Dermis blood vessel endothelial cell (primary cell): ENCODE data around the gene ATP5F1D. TPM values are rescaled to one million over a fixed set of nuclear protein-coding genes. Genes with fewer than 3 reads are reported as not detected.

Source experiments
- DNase-seq: peaks from one replicate; pipeline ENCODE4 v3.0.0; 2010
- total RNA-seq: library from RNA; depleted of rRNA; stranded (reverse); fragments of >200 nt; gene quantifications from 2 replicates; pipeline ENCODE4 v1.2.3, GENCODE V29; 2014

The ATP5F1D gene
- total RNA-seq, 1 donor from 2014 or later = 19.9 TPM

DNA sequence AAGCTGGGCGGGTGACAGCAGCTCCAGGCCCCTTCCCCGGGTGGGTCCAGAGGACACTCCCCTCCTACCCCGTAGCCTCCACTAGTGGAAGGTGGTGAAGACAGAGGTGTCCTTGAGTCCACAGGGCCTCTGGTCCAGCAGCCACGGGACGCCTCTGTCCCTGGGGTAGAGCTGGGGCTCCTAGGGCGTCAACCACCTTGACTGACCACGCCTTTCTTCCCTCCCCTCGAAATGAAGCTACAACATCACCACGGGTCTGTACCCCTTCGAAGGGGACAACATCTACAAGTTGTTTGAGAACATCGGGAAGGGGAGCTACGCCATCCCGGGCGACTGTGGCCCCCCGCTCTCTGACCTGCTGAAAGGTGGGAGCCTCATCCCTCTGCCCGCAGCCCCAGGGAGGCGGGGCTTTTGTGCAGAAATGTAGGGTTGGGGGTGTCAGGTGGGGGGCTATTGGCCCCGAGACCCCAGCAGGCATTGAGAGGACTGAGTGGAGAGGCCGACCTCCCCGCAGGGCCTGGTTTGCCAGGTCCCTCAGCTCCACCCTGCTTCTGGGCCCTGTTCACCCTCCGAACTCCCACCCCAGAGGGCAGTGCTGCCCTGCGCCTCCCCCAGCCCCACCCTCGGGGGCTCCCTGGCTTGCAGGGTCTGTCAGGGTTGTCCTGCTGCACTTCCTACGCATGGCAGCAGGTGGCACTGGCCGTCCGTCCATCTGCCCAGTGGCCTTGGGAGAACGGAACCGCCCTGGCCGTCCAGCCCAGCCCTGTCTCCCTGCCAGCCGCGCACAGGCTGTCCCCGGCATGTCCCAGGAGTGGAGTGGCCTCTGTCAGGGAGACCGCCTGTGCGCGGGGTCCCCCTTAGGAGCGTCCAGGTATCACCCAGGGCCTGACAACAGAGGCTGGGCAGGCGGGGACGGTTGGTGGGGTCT, 20.3 kb upstream of the ATP5F1D start:
- DNase-seq = peak; percentile 81

DNA sequence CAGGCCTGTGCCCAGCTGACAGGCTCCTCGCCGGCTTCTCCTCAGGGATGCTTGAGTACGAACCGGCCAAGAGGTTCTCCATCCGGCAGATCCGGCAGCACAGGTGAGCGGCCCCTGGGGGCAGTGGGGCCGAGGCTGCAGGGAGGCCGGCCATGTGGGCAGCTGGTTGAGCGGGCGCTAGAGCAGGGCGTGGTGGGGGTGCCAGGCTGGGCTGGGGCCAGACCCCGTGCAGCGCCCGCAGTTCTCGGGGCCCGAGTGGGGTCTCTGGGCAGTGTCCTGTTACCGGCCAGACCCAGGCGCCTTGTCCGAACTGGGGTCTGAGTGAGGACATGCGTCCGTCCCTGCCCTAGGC, 19.7 kb upstream of the ATP5F1D start:
- no peak for DNase-seq

DNA sequence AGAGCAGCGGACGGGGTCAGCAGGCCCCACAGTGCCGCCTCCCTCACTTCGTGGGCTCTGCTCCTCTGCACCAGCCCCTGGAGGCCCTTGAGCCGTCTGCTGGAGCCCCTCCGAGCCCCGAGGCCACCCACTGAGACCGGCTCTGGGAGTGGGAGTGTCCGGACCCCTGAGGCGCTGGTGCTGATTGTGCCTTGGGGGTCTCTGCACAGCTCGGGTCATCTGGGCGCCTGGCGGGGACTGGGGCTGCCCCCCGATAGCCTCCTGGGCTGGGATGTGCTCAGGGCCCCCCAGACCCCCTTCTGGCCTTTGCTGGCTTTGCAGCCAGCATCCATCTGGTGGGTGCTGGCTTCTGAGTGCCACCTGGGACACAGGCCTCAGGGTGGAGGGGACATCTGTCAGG, 19.2 kb upstream of the ATP5F1D start:
- no peak for DNase-seq

DNA sequence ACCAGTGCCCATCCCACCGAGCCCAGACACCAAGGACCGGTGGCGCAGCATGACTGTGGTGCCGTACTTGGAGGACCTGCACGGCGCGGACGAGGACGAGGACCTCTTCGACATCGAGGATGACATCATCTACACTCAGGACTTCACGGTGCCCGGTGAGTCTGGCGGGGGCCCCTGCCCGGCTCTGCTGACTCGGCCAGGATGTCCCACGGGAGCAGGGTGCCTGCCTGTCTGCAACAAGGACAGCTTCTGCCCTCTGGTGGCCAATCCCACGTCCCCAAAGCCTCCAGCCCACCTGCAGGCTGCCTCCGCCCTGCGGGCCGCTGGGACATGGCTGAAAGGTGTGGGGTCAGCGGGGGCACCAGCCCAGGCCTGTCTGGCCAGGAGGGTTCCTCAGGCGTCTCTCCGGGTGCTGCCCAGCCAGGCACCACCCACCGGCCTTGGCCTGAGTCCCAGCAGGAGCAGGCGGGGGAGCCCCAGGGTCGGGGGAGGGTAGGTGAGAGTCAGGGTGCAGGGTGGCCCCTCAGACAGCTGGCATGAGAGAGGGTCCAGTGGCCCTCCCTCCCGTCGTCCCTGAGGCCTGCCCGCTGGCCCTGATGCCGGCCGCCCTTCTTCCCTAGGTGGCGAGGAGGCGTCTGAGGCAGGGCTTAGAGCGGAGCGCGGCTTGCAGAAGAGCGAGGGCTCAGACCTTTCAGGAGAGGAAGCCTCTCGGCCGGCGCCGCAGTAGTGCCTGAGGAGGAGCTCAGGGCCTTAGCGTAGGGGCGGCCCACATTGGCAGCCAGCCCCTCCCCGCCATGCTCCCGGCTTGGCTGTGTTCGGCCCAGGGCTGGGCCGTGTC, 18.3 kb upstream of the ATP5F1D start:
- DNase-seq = peak; percentile 63

DNA sequence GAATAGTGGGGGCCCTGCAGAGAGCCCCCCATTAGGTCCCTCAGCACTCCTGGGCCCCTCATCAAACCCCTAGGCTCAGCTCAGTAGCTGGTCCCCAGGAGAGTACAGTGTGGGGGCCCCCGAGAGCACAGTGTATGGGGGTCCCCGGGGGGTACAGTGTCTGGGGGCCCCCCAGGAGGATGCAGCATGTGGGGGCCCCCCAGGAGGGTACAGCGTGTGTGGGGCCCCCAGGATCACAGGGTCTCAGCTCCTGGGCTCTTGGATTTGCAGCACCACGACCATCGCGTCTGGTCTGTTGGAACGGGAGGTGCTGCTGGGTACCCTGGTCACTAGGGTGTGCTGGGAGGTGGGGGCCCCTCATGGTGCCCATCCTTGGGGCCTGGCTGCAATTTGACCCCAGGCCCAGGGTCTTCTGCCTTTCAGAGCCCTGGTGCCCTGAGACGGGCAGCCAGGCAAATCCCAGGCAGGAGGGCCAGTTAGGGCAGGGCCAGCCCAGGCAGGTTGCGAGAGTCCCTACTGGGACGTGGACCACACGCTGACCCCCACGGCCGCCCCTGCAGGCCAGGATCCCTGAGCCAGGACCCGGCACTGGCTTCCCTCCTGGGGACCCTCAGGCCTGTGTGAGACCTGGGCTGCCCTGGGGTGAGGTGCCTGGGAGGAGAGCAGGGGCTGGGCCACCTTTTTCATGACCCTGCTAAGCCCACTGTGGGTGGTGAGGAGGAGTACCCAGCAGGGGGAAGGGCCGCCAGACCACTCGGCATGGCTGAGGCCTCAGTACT, 17.3 kb upstream of the ATP5F1D start:
- no peak for DNase-seq

DNA sequence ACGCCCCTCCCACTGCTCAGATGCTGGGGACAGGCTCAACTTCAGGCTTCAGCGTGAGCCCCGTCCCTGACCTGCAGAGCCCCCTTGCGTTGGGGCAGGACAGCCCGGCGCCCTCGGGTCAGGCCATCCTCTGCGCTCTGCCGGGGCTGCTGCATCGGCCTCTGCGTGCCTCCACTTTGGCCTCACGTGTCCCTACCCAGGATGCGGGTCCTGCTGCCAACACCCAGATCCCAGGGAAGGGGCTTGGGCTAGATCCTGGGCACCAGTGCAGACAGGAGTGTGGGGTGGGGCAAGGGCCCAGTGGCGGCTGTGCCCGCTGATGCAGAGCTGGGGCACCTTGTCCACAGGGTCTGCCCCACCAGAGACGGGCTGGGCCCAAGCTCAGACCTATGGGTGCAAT, 16.7 kb upstream of the ATP5F1D start:
- DNase-seq = no peak

DNA sequence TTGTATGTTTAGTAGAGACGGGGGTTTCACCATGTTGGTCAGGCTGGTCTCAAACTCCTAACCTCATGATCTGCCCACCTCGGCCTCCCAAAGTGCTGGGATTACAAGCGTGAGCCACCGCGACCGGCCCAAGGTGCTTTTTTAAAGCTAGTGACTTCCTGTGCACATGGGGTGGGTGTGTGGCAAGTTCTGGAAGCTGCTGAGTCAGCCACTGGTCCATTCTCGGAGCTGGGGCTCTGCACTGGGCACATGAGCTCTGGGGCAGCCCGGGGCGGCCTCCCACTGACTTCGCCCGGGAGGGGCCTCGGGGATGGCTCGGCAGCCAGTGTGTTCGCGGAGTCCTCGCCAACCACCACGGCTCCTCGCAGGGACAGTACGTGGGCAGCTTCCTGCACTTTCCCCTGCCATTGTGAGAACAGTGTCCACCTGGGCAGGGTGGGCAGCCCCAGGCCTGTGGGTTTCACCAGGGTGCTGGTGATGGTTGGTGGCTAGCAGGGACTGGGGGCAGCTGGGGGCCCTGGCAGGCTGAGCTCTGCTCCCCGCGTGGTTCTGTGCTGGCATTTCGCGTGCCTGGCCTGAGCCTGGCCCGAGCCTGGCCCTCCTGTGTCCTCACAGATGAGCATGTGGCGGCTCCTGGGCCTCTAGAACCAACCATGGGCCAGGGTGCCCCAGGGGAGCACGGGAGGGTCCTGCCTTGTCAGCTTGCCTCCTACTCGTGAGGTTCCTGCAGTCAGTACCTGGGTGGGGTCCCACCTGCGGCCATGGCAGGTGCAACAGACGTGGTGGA, 15.9 kb upstream of the ATP5F1D start:
- no peak for DNase-seq

DNA sequence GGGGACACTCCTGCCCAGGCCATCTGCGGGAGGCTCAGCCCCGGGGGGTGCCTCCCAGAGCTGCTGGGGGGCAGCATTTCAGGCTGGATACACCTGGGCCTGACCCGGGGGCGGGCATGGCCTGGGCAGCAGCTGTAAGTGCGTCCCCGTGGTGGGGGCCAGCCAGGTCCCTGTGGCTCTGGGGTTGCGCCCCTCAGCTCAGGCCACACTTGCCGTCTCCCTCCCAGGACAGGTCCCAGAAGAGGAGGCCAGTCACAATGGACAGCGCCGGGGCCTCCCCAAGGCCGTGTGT, 15.4 kb upstream of the ATP5F1D start:
- DNase-seq = no peak

DNA sequence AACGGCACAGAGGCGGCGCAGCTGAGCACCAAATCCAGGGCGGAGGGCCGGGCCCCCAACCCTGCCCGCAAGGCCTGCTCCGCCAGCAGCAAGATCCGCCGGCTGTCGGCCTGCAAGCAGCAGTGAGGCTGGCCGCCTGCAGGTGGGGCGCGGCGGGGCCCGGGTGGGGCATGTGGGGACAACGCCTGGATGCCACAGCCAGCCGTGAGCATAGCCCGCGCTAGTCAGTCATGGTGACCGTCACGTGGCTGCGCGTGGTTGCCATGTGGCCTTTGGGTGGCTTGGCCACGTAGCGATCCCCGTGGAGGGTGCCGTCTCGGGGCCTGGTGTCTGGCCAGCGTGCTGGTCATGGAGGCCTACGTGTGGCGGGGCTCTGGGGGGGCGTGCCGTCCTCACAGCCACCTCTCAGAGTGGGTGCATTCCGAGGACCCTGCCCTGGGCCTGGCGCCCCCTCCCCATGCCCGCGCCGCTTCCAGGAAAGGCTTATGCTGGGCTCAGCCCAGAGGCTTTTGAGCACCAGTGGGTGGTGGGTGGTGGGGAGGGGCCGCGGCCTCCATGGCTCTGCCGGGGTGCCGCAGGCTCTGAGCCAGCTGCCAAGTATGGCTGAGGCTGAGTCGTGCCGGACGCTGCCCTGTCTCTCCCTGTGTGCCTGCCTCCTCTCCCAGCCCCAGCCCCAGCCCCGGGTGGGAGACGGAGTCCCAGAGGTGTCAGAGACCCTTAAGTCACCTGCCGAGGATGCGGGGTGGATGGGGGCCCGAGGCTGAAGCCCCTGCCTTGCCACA, 14.8 kb upstream of the ATP5F1D start:
- no peak for DNase-seq

DNA sequence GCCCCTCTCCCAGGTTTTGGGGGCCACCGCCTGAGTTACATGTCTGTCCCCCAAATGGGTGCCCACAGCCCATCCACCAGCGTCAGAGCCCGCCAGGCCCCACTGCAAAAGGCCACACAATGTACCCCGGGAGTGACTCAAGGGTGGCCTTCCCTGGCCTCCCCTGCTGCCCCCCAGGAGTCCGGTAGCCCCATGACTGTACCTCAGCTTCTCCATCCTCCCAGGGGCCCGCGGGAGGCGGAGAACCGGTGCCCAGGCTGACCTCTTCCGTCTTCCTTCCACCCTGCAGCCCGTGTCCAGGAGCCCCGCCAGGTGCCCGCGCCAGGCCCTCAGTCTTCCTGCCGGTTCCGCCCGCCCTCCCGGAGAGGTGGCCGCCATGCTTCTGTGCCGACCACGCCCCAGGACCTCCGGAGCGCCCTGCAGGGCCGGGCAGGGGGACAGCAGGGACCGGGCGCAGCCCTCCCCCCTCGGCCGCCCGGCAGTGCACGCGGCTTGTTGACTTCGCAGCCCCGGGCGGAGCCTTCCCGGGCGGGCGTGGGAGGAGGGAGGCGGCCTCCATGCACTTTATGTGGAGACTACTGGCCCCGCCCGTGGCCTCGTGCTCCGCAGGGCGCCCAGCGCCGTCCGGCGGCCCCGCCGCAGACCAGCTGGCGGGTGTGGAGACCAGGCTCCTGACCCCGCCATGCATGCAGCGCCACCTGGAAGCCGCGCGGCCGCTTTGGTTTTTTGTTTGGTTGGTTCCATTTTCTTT, 14.1 kb upstream of the ATP5F1D start:
- DNase-seq = no peak

DNA sequence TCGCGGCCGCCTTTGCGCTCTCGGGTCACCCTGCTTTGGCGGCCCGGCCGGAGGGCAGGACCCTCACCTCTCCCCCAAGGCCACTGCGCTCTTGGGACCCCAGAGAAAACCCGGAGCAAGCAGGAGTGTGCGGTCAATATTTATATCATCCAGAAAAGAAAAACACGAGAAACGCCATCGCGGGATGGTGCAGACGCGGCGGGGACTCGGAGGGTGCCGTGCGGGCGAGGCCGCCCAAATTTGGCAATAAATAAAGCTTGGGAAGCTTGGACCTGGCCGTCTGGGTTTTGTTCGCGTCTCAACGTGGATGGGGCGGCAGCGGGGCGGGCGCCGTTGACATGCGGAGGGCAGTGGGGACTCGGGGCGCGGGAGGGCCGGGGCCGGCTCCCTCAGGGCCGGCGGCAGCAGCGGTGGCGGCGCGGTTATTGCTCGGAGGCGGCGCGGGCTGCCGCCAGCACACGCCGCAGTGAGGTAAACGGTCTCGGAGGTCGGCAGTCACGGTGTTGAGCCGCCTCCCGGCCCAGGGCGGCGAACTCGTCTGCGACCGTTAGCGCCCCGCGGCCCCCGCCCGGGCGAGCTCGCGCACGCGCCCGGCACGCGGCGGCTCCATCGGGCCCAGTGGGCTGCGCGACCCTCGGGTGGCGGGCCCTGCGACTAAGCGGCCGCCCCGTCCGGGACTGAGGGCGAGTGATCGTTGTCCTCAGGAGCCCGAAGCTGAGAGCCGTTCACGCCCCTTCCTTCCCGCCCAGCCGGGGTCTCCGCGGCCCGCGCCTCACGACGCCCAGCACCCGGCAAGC, 13.2 kb upstream of the ATP5F1D start:
- DNase-seq = no peak

DNA sequence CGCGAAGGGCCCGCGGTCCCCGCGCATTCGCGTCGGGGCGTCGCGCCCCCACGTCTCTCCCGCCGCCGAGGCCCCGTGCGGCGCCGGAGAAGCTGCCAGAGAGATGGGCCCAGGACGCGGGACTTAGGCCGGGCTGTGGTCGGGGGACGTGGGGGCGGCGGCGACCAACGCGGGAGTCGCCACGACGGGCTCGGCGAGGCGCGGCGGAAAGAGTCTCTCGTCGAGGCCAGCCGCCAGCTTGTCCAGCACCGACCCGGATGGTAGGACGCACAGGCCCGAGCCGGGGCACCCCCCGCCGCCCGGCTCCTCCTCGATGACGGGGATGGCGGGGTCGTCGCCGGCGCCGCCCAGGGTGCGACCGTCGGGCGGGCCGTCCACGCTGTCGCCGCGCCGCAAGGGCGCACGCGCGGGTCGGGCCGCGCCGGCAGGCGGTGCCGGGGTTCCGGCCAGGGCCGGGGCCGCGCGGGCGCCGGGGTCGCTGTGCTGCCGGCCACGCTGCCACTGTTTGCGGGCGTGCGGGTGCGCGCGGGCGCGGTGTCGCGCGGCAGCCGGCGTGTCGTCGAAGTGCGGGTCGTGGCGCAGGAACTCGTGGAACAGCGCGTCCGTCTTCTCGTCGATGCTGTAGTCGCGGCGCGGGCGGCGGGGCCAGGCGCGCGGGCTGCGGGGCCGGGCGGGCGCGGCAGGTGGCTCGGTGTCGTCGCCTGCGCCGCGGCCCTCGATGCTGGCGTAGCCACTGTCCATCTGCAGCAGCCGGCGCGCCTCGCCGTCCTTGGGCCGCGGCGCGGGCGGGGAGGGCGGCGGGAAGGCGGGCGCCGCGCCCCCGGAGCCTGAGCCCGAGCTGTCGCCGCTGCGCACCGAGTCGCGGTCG, 12.3 kb upstream of the ATP5F1D start:
- no peak for DNase-seq

DNA sequence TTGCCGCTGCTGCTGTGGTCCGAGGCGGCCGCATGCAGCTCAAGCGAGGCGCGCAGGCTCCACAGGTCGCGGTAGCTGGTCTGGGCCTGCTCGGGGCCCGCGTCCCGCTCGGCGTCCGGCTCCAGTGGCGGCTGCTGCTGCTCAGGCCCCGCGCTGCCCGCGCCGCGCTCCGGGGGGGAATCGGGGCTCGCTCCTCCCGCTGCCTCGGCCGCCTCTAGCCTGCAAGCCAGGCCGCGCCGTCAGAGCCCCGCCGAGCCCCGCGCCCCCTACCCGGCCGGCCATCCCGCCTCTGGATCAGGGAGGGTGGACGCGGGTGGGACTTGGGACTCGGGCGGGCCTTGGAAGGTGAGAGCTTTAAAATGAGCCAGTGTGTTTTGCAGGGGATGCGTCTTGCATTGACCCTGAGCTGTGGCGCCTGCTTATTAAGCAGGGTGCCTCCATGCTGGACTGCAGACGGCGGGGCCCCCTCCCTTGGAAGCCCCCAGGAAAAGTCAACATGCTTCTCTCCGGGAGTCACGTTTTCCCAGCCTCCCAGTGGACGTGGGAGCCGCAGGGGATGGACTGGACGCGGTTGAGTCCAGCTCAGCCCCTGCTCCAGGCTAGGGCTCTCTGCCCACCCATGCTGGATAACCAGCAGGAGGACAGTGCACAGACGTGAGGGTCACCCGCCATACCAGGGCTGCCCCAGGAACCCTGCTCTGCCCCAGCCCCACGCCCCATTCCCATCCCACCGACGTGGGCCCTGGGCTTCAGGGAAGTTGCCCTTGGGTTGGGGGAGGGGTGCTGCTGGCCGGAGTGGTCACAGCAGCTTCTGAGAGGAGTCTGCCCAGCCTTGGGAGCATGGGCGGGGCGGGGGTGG, 11.4 kb upstream of the ATP5F1D start:
- no peak for DNase-seq

DNA sequence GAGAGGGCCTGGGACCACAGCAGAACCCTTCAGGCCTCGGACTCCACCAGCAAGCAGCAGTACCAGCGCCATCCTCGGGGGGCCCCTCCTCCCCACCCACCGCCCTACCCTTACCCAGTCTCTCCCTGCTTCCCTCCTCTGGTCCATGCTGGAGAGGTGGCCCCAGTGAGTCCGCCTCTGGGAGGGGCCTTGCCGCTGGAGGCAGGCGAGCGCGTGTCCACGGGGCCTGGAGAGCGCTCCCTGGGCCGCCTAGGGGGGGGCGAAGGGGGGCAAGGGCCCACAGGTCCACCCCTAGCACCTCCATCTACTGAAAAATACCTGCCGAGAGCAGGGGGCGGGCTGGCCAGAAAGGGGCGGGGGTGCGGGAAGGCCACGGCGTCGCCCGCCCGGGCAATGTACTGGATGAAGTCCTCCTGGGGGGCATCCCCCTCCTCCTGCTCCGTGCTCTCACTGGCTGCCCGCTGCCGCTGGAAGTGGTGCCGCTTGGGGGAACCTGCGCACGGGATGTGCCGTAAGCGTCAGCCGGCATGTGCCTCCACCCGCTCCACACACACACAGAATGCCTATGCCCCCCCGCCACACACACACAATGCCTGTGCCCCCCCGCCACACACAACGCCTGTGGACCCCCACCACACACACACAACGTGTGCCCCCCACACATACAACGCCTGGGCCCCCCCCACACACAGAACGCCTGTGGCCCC, 10.6 kb upstream of the ATP5F1D start:
- DNase-seq = no peak

DNA sequence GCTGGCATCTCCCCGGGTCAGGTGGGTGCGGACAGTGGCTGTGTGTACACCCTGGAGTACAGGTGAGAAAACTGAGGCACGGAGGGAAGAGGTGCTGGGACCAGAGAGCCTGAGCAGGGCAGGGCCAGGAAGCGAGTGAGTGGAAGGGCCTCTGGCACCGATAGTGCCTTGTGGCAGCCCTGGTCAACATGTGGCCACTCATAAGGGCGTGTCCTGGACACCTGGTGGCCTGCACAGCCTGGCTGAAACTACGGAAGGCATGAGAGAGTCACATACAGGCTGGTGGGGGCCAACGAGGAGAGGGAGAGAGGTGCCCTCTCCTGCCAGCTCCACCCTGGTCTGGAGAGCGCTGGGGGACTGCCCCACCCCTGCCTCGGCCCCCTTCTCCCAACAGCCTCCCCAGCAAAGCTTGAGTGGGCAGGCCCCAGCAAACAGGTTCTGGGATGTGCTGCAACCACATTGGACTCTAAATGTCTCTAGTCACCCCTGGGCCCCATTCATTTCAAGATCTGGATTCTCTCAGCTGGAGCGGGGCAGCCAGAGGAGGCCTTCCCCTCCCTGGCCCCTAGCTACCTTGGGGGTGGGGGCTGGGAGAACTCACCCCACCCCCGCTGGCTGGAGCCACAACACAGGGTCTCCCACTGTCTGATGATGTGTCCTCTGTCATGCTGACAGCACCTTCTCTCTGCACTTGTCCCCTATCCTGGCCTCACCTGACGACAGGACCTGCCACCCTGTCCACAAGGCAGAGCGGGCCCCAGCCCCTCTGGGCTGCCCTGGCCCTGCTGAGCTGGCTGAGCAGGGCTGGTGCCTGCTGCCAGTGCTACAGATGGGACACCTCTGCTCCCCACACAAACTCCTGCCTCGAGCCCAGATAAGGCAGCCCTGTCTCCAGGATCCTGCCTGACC, 9.6 kb upstream of the ATP5F1D start:
- DNase-seq = no peak

DNA sequence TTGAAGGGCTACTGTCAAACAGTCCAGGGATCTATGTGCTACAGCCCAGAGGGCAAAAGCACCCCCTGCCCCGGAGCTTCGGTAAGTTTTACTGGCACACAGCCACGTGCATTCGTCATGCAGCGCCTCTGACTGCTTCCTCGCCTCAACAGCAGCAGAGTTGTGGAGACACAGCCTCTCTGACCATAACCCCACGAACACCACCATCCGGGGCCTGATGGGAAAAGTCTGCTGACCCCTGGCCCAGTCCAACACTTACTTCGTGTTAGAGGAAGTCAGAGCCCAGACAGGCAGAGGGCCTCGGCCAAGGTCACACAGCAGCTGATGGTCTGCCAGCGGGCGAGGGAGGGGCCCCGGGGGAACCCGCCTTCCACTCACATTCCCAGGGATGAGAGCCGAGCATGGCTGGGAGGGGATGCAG, 8.9 kb upstream of the ATP5F1D start:
- DNase-seq = peak; percentile 73
